ENCODE results near the gene DNAH12. TPM values are rescaled to one million over a fixed set of nuclear protein-coding genes. Genes with fewer than 3 reads are reported as not detected.

DNAH12 gene
- polyA plus RNA-seq, 2 of the 4 experiments (the other 2 are of a cell fraction): 0.05 to 0.09 TPM

DNA sequence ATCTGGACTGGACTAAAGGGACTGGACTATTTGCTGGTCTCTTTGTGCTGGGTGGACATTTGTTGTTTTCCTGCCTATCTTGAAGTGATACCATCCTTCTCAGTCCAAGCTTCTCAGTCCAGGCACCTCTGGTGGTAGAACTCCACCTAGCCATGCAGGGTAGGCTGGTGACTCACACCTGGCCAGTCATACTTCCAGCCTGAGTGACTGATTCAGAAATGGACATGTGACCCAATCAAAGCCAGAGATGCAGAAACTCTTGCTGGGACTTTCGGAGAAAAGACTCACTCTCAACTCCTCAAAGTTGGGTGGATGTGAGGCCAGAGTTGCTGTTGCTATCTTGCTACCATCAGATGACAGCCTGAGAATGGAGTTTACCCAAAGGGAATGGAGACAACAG is 246.1 kb downstream of the DNAH12 start:
- H3K4me2 ChIP-seq: no peak overlapping the region
- DNase-seq (ENCODE audit: low read depth in 1 of 2, low spot score in 1 of 2): peak; percentile 27 to 36
- no peak overlapping the region for H3K4me3 ChIP-seq
- ATAC-seq: peak; percentile 90 to 99
- FAIRE-seq: no peak
- no peak overlapping the region for H3K27ac ChIP-seq
- ChIA-PET POLR2A (no interaction called here), CTCF (no interaction called here)
- no peaks in the 10 kb centered on the region for H3K9me3 ChIP-seq
- WGBS (ENCODE audit: missing lambda C conversion rate): 33% methylated on average over 1 of the region's 1 CpG
- TF ChIP-seq, protein P1, sequence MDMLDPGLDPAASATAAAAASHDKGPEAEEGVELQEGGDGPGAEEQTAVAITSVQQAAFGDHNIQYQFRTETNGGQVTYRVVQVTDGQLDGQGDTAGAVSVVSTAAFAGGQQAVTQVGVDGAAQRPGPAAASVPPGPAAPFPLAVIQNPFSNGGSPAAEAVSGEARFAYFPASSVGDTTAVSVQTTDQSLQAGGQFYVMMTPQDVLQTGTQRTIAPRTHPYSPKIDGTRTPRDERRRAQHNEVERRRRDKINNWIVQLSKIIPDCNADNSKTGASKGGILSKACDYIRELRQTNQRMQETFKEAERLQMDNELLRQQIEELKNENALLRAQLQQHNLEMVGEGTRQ (IDR thresholded peaks at IDR 0.05): peak; percentile 66; the same call in 1 of the 2 replicates
- no peak for TF ChIP-seq FOSL2 (IDR thresholded peaks at IDR 0.05)
- peak; percentile 69 for TF ChIP-seq FOSL2 (CRISPR knock-in tag; IDR thresholded peaks at IDR 0.05)
- no peak for TF ChIP-seq JUNB (IDR thresholded peaks at IDR 0.05)
- H3K4me1 ChIP-seq: 0 out of 3 replicates have a peak, but pooled peaks cover 4% of the 10 kb centered on the region

DNA sequence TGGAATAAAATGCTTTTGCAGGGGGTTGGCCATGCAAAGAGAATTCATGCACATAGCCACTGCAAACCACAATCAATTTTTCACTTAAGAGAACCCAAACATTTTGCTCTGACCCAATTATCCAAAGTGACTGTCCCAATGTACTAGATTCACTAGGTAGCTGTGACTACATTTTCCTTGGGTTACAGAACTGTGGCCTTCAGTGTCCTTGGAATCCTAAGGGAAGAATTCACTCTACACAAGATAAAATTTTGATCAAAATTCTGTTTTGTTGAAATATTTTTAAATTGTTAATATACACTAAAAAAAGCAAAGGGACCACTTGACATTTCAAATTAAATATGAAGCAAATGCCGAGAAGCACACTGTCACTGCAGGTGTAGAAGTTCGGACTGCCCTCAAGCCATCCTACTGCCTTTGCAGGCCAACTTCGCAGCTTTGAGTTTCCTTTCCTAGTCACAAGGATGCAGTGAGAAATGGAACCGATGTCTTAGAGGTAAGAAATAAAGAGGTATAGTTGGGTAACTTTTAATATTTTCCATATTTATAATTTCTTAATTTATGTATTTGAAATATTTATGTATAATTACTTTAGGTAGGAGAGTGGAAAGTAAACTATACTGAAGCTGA is 251.1 kb downstream of the DNAH12 start:
- no peak for ATAC-seq
- POLR2A ChIA-PET: no interaction called here
- WGBS (ENCODE audit: missing lambda C conversion rate): 87% methylated on average over 4 of the region's 4 CpGs

DNA sequence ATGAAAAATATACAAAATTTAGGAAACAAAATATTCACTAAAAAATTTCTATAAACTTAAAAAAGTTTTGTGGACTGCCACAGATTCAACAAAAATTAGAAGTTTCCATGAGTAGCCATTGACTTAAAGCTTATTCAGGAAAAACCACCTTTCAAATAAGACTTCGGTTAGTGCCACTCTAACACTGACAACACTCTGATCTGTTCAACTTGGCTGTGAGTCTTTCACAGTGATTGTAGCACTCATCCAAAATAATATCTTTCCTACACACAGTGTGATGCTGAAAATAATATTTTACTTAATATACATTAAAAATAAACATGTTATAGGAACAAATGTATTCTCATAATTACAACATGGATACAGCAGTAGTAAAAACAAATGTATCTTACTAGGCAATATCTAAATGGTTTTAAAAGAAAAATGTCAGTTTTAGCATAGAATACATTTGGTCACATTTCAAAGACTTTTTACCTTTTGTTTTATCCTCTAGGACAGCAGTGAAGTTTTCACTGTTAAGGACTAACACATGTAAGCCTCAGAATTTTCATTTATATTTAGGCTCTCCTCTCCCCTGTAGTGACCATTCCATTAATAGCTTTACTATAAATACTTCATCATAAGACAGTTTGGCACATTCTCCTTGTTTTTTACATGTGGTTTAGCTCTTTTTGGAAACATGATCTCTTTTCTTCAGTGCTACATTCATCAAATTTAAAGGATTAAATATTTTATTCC is 251.8 kb downstream of the DNAH12 start, which contains the start of gene ASB14:
ASB14 (minus strand) TSS at position 527 of the 738 bp plus-strand sequence. CDS start 652 bp downstream, outside the sequence.
- no peak within 1 kb of the TSS for H3K4me3 ChIP-seq
- DNase-seq (ENCODE audit: low read depth in 1 of 2, low spot score in 1 of 2) (no peak), FAIRE-seq (no peak), ATAC-seq (no peak)
- CTCF ChIA-PET: no interaction called here
- H3K4me1 ChIP-seq: no peaks in the 10 kb centered on the region
- POLR2A ChIA-PET: no interaction called here
- WGBS (ENCODE audit: missing lambda C conversion rate): 77% methylated on average over 1 of the region's 1 CpG
- no peak within 1 kb of the TSS for H3K27ac ChIP-seq
- no peaks in the 10 kb centered on the region for H3K9me3 ChIP-seq
- no peak within 1 kb of the TSS for H3K4me2 ChIP-seq
- TF ChIP-seq EHMT2 (IDR thresholded peaks at IDR 0.05; ENCODE audit: low read depth) (no peak), NFE2L2 (conservative IDR thresholded peaks at IDR 0.05; ENCODE audit: low read length) (no peak), SREBF2 (IDR thresholded peaks at IDR 0.05) (no peak)

More for the DNA sequence above, 251.1 kb downstream of the DNAH12 start:
- H3K9me3 ChIP-seq: no peaks in the 10 kb centered on the region
- H3K4me2 ChIP-seq: no peak overlapping the region
- CTCF ChIA-PET: no interaction called here
- no peak for TF ChIP-seq FOXS1 (CRISPR knock-in tag; IDR thresholded peaks at IDR 0.05)
- no peak for TF ChIP-seq ZC3H11A (IDR thresholded peaks at IDR 0.05)
- no peak for TF ChIP-seq SREBF2 (IDR thresholded peaks at IDR 0.05)
- no peak for TF ChIP-seq GATA3 (IDR thresholded peaks at IDR 0.05; ENCODE audit: borderline replicate concordance)
- no peak for TF ChIP-seq RNF2 (IDR thresholded peaks at IDR 0.05; ENCODE audit: borderline replicate concordance, low read depth)
- TF ChIP-seq, protein P2, sequence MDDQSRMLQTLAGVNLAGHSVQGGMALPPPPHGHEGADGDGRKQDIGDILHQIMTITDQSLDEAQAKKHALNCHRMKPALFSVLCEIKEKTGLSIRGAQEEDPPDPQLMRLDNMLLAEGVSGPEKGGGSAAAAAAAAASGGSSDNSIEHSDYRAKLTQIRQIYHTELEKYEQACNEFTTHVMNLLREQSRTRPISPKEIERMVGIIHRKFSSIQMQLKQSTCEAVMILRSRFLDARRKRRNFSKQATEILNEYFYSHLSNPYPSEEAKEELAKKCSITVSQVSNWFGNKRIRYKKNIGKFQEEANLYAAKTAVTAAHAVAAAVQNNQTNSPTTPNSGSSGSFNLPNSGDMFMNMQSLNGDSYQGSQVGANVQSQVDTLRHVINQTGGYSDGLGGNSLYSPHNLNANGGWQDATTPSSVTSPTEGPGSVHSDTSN (IDR thresholded peaks at IDR 0.05): no peak
- no peak for TF ChIP-seq TP53 (CRISPR knock-in tag; IDR thresholded peaks at IDR 0.05)
- no peak for TF ChIP-seq FOSB (CRISPR knock-in tag; IDR thresholded peaks at IDR 0.05)
- TF ChIP-seq HOXA7 (CRISPR knock-in tag; IDR thresholded peaks at IDR 0.05): no peak
- TF ChIP-seq, protein P3, sequence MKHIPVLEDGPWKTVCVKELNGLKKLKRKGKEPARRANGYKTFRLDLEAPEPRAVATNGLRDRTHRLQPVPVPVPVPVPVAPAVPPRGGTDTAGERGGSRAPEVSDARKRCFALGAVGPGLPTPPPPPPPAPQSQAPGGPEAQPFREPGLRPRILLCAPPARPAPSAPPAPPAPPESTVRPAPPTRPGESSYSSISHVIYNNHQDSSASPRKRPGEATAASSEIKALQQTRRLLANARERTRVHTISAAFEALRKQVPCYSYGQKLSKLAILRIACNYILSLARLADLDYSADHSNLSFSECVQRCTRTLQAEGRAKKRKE (CRISPR knock-in tag; IDR thresholded peaks at IDR 0.05; ENCODE audit: low read depth): no peak
- TF ChIP-seq FOSL2 (IDR thresholded peaks at IDR 0.05): no peak
- no peak for TF ChIP-seq FOSL2 (CRISPR knock-in tag; IDR thresholded peaks at IDR 0.05)
- no peak for TF ChIP-seq NFE2L2 (conservative IDR thresholded peaks at IDR 0.05; ENCODE audit: low read length)
- no peak for TF ChIP-seq MAZ (IDR thresholded peaks at IDR 0.05; ENCODE audit: borderline replicate concordance, low read depth, low read length)
- TF ChIP-seq SMC3 (IDR thresholded peaks at IDR 0.05): no peak
- TF ChIP-seq, protein P4, sequence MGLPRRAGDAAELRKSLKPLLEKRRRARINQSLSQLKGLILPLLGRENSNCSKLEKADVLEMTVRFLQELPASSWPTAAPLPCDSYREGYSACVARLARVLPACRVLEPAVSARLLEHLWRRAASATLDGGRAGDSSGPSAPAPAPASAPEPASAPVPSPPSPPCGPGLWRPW (IDR thresholded peaks at IDR 0.05): no peak
- no peak for TF ChIP-seq ELK1 (IDR thresholded peaks at IDR 0.05; ENCODE audit: low read depth, low read length)
- no peak for TF ChIP-seq MAFK (IDR thresholded peaks at IDR 0.05; ENCODE audit: partially characterized antibody)
- DNase-seq (ENCODE audit: low read depth in 1 of 2, low spot score in 1 of 2) (no peak), FAIRE-seq (no peak)
- no peak overlapping the region for H3K27ac ChIP-seq
- no peak overlapping the region for H3K4me3 ChIP-seq
- no peaks in the 10 kb centered on the region for H3K4me1 ChIP-seq

Measured in A549 (cell line).